Head of caudate nucleus (tissue), 42 donors: Measurements from ENCODE around the gene GPC5.
"Not testable (repeated sequence)": the region's sequence is repeated elsewhere in the genome, so short reads cannot be mapped to it uniquely, and the experiment has no call there.

Source experiments
- DNase-seq, 42 donors: peaks; one replicate each; pipeline versions ENCODE4 v3.0.0 to v3.0.0-alpha.2; 2020 to 2021; ENCODE audit warnings: mixed read lengths in 7 of 42
- intact Hi-C: fragments of 100-400 bp; cut with DNase I; formaldehyde crosslinking; loops from one replicate; pipeline ENCODE4 v1.15.0; 2022

Gene GPC5

DNA sequence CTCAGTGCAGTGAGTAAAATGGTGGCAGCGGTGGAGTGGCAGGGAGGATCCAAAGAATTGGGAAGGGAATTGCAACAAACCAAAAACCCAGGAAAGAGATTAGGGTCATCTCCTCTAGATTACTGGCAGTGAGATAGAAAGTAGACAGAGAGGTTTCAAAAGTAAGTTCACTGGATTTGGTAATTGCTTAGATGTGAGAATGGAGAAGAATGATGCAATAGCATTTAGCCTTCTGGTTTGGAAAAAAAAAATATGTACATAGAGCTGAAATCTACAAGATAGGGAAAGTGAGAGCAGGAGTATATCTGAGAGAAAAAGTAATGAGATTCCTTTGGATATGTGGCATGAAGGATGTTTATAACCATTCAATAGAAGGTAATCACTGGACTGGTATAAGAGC is 1345.6 kb downstream of the GPC5 start:
- no peak for DNase-seq
- intact Hi-C loops: no loop called here

DNA sequence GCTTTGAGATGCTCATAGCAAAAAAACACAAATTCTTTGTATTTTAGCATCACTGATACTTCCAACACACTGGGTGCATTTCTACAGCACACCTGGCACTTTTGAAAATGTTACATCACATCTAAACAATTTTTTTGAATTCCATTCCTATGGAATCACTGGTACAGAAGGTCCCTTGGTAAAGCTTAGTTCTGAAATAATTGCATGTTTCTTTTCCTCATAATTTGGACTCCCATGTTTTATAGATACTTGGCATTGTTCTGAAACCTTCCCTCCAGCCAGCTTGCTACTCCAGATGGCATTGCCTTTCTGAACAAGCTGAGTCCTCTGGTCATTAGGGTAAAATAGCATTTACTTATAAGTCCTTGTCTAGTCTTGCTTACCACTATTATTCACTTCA is 1346.8 kb downstream of the GPC5 start:
- intact Hi-C loops: no loop called here
- no peak for DNase-seq

DNA sequence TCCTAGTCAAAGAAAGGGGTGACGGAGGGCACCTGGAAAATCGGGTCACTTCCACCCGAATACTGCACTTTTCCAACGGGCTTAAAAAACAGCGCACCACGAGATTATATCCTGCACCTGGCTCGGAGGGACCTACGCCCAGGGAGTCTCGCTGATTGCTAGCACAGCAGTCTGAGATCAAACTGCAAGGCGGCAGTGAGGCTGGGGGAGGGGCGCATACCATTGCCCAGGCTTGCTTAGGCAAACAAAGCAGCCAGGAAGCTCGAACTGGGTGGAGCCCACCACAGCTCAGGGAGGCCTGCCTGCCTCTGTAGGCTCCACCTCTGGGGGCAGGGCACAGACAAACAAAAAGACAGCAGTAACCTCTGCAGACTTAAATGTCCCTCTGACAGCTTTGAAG is 1354.3 kb downstream of the GPC5 start:
- intact Hi-C loops: not testable (repeated sequence)

DNA sequence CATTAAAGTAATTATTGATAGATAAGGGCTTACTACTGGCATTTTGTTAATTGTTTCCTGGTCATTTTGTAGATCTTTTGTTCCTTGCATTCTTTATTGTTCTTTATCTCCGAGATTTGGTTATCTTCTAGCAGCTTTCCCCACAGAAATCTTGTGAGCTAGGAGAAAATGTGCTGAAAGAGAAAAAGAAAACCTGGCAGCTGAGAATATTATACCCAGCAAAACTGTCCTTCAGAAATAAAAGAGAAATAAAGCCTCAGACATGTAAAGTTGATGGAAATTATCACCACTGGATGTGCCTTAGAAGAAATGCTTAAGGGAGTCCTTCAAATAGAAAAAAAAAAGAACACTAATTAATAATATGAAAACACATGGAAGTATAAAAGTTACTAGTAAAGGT is 1363.3 kb downstream of the GPC5 start:
- DNase-seq: no peak
- intact Hi-C loops: no loop called here

More for the DNA sequence above, 1354.3 kb downstream of the GPC5 start:
- DNase-seq: not testable (repeated sequence)

DNA sequence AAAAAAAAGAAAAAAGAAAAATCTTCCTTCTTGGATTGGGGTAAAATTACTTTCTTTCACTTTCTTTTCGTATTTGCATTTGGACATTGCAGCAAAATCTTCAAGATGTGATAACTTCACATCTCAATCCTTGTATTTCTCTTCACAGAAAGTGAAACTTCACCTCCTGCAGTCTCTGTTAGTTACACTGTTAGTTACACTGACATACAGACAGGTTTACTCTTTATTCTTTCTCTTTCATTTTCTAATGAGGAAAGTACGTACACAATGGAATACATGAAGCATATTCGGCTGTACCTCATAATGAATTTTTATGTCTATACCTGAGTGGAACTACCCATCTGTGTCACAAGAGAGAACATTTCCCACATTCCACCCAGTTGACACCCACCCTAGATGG is 1369.0 kb downstream of the GPC5 start:
- no peak for DNase-seq
- intact Hi-C loops: no loop called here

DNA sequence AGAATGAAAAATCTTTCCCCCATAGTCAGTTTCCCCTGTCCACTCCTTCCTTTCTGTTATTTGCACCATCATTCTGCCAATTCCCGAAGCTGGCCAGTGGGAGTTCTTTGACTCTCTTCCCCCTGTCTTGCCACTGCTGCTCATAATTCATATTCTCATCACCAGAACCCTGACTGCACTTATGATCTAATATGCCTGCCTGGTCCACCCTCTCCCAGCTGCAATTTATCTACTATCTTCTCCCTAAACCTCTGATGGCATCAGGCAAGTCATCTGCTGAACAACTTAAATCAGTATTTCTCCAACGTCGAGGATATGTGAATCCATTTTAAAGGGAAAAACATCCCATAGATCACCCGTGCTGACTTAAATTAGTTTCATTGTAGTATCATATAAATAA is 1370.2 kb downstream of the GPC5 start:
- no peak for DNase-seq
- intact Hi-C loops: no loop called here

DNA sequence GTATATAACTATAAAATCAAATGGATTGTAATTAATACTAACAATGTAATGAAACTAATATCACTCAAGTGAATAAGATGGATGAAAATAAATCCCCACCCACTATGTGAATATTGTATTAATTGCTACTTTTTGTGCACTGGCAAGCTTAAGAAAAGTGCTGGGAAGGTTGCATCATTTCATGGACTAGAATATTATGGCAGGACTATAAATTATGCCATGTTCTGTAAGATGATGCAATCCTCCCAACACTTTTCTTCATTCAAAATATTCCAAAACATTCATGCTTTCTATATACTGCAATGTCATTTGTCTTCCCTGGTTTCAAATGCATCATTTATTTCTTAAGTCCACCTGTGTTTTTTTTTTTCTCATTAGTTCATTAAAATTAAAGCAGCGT is 1370.6 kb downstream of the GPC5 start:
- no peak for DNase-seq
- intact Hi-C loops: no loop called here

DNA sequence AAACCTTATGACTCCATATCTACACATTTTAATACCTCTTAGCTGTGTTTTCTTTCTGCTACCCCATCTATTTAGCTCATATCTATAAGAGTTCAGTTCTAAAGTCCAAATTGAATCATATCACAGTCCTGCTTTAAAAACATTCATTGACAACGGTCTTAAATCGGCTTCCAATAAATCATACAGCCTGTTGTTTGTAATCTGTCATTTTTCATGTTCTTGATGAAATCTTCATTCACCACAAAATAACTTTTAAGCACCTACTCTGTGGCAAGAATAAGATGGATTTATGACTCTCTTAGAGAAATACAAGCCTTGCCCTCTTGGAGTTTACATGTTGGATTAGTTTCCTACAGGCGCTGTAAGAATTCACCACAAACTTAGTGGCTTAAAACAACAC is 1377.2 kb downstream of the GPC5 start:
- intact Hi-C loops: no loop called here
- no peak for DNase-seq

DNA sequence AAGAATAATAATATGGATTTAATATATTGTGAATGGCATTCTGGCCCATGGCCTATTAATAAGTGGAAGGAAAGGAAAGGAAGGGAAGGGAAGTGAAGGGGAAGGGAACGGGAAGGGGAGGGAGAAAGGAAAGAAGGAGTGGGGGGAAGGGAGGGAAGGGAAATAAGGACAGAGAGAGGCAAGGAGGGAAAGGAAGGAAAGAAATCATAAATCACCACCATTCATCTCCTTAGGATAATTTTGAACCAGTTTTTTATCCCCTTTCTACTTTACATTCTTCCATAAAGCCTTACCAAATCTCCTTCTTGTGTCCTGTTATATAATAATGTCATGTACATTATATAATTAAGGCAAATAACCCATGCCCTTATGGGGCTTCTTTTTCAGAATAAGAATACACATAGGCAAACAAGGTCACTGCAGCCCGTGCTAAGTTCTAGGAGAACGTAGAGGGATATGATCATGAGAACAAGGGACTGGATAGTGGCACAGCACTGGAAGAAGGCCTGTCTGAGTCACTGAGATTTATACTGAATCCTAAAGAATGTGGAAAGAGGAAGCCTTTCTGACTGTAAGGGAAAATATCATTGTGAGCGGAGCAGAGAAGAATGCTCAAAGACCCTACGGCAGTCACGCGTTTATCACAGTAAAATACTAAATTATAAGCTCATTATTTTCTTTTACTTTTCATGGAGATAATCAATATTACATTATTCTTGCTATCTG is 1383.7 kb downstream of the GPC5 start:
- intact Hi-C loops: no loop called here
- no peak for DNase-seq

DNA sequence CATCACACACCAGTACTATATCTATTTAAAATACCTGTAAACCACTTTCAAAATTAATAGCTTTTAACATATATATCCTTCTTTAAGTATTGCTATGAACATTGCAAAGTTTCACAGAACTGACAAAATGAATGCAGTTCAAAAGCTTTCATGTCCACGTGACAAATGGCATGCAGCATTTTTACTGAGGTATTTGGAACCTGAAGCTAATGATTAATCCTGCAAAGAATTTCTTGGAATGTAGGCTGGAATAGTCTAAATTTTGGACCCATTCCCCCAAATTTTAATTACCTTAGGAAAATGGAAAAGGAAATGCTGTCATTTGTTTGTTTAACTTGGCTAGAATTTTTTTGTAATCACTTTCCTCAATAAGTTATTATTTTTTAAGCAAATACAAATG is 1404.4 kb downstream of the GPC5 start:
- intact Hi-C loops: no loop called here
- DNase-seq: no peak

DNA sequence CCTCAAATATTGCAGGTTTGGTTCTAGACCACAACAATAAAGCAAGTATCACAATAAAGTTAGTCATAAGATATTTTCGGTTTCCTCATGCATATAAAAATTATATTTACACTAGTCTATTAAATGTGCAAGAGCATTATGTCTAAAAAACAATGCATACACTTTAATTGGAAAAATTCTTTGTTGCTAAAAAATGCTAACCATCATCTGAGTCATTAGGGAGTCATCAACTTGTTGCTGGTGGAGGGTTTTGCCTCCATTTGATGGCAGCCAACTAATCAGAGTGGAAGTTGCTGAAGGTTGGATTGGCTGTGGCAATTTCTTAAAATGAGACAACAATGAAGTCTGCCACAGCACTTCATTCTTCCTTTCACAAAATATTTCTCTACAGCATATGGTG is 1405.9 kb downstream of the GPC5 start:
- intact Hi-C loops: no loop called here
- DNase-seq: no peak

DNA sequence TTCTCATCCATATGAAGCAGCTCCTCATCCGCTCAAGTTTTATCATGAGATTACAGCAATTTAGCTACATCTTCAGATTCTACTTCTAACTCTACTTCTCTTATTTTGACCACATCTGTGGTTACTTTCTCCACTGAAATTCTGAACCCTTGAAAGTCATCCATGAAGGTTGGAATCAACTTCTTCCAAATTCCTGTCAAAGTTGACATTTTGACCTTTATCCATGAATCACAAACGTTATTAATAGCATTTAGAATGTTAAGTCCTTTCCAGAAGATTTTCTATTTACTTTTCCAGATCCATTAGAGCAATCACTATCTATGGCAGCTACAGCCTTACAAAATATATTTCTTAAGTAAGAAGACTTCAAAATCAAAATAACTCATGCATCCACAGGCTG is 1406.5 kb downstream of the GPC5 start:
- intact Hi-C loops: no loop called here

DNA sequence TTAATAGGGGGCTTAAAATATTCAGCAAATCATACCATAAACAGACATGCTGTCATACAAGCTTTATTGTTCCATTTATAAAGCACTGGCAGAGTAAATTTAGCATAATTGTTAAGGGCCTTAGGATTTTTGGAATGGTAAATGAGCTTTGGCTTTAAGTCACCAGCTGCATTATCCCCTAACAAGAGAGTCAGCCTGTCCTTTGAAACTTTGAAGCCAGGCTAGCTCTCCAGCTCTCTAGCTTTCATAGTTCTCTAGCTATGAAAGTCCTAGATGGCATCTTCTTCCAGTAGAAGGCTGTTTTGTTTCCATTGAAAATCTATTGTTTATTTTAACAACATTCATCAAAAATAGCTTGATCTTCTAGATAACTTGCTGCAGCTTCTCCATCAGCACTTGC is 1407.3 kb downstream of the GPC5 start:
- no peak for DNase-seq
- intact Hi-C loops: no loop called here

More for the DNA sequence above, 1406.5 kb downstream of the GPC5 start:
- DNase-seq: no peak

DNA sequence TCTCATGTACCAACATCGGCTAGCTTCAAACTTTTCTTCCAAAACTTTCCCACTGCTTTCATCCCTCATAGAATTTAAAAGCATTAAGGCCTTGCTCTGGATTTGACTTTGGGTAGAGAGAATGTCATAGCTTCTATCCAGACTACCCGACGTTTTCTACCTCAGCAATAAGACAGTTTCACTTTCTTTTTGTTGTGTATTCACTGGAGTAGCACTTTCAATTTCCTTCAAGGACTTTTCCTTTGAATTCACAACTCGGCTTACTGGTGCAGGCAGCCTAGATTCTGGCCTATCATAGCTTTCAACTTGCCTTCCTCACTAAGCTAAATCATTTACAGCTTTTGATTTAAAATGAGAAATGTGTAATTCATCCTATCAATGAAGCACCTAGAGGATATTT is 1407.8 kb downstream of the GPC5 start:
- DNase-seq: no peak
- intact Hi-C loops: no loop called here

DNA sequence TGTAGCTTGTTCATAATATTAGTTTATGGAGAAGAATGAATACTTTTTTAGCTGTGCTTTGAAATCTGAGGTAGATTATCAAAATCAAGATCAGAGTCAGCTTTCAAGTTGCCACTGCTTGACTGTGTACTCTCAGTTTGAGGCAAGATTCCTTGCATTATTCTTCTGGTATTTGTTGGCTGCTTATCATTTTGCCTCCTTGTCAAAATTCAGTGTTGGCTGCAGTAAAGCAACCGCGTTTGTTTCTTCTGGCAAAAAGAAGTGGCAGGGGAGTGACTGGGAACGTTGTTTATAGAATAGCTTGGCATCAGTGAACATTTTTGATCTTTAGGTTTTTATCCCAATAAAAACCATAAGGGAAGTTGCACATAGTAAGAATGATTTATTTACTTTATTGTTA is 1408.9 kb downstream of the GPC5 start:
- no peak for DNase-seq
- intact Hi-C loops: no loop called here

DNA sequence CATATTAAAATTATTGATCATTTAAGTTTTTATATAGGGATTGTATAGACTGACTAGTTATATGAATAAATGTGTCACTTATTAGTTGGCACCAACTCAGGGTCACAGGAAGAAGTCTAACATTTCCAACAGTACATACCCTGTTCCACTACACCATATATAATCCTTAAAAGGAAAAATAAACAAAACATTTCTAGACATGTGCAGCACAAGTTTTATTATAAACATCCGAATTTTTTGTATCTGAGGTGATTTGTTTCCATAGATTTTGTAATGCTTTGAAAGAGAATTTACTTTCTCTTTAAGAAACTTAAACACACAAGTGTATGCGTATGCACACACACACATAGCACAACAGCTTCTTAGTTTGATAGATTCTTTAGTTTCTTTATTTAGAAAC is 1409.5 kb downstream of the GPC5 start:
- DNase-seq: no peak
- intact Hi-C loops: no loop called here

DNA sequence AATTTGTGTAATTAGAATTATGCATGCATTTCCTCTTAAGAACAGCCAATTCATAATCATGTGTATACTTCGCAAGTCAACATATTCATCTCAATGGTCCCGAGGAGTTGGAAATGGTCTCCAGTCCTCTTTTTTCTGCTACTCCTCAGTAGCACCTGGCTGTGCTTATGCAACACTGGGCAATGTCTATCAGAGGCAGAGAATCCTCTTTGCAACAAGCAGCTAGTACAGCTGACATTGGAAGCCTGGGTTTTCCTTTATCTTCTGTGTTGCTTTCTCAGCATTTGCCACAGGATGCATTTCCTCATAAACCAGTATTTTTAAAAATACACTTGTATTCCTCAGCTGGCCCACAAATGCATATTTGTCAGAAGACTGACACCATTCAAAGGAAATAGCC is 1422.9 kb downstream of the GPC5 start:
- no peak for DNase-seq
- intact Hi-C loops: no loop called here

DNA sequence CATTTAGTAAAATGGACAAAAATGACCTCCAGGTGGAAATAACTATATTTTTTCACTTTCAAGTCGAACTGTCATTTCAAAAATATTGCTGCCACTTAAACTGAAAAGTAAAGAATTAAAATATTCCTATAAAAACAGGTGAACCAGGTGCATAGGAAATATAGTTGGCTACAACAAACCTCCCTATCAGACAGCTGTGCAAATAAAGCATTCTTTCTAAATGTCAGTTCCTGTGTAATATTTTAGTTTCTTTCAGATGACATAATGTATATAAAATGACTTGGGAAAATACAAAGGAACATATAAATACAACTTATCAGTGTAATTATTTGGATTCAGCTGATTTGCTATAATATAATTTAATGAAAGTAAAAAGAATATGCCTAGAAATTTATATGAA is 1424.6 kb downstream of the GPC5 start:
- no peak for DNase-seq
- intact Hi-C loops: no loop called here

DNA sequence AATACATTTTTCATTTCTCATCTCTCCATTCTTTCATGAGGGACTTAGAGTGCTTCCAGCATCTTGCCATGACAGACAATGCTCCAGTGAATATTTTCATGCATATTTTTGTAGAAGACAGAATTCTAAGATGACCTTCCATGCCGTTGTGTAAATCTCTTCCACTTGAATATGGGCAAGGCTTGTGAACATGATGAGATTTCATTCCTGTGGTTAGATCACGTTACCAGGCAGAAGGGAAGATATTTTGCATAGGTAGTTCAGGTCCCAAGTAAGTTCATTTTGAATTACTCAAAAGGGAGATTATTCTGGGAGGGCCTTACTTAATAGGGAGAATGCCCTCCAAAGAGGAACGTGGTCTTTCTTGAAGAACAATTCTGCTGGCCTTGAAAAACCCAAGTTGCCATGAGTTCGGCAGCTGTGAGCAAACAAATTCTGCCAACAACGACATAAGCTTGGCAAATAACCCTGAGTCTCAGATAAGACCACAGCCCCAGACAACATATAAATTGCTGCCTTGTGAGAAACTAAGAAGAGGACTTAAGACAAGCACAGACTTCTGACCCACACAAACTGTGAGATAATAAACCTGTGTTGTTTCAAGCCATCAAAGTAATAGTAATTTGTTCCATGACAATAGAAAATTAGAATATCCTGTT is 1427.6 kb downstream of the GPC5 start:
- DNase-seq: no peak
- intact Hi-C loops: no loop called here

DNA sequence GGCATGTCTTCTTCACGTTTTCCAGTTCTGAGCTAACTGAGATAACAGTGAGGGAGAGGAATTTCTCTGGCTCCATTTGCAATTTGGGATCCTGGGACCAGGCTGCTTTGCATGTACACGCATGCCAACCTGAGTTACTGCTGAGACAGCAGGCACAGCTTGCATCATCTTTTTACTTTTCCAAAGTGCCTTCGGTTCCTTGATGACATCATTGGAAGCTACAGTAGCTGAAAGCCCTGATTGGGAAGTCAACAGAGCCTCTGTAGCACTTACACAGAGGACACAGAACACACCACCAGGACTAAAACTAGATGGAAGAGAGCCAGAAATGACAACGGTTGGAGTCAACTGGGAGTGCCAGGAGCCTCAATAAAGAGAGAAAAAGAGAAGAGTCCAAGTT is 1429.1 kb downstream of the GPC5 start:
- DNase-seq: no peak
- intact Hi-C loops: no loop called here

DNA sequence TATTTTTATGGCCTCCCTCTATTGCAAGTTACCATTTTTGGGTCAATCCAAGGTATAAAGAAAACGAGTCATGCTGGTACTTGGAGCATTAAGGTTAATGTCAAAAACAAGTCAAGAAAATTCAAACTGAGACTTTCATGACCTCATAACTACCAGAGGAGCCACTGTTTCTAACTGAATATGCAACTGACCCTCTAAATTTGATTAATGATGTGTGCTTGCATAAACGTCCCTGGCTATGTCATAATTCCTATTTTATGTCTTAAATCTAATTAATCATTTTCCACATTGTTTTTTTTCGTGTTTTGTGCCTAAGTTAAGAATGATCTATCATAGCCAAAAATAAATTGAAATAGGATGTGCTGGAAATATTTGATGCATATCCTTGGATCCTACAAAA is 1431.5 kb downstream of the GPC5 start:
- no peak for DNase-seq

More for the DNA sequence above, 1431.5 kb downstream of the GPC5 start:
- intact Hi-C loops: no loop called here
